ENCODE data around the gene ZNF655.

The ZNF655 gene

GRCh38 chr7:99615989-99616358 lies 57.5 kb downstream of the ZNF655 start:
- no peak for DNase-seq

GRCh38 chr7:99616359-99617191 lies 58.1 kb downstream of the ZNF655 start, which contains the start of gene ZSCAN25:
TSS of gene ZSCAN25 (plus strand) at chr7:99616946. CDS start at chr7:99619607, 2,661 bp downstream.
- peak; percentile 84 for DNase-seq

GRCh38 chr7:99617192-99617781 lies 58.8 kb downstream of the ZNF655 start:
- DNase-seq, result no peak

GRCh38 chr7:99618726-99619125 lies 60.3 kb downstream of the ZNF655 start:
- no peak for DNase-seq

- no peak for DNase-seq
Measured at GRCh38 chr7:99619571-99620130, 61.2 kb downstream of the ZNF655 start.

- DNase-seq, result no peak
Measured at GRCh38 chr7:99621271-99621670, 62.8 kb downstream of the ZNF655 start.

- no peak for DNase-seq
Measured at GRCh38 chr7:99622596-99622995, 64.2 kb downstream of the ZNF655 start.

GRCh38 chr7:99623091-99623693 lies 64.8 kb downstream of the ZNF655 start:
- no peak for DNase-seq

- DNase-seq, result peak; percentile 36
Measured at GRCh38 chr7:99623702-99624447, 65.4 kb downstream of the ZNF655 start.

GRCh38 chr7:99624484-99624883 lies 66.0 kb downstream of the ZNF655 start:
- peak; percentile 68 for DNase-seq

- no peak for DNase-seq
Measured at GRCh38 chr7:99625321-99625720, 66.9 kb downstream of the ZNF655 start.

- no peak for DNase-seq
Measured at GRCh38 chr7:99625961-99626360, 67.5 kb downstream of the ZNF655 start.
